ENCODE measurements around the gene ERICH6.

GRCh38 chr3:150723946-150724345 lies 20.2 kb upstream of the ERICH6 start:
- TF ChIP-seq, protein P1, sequence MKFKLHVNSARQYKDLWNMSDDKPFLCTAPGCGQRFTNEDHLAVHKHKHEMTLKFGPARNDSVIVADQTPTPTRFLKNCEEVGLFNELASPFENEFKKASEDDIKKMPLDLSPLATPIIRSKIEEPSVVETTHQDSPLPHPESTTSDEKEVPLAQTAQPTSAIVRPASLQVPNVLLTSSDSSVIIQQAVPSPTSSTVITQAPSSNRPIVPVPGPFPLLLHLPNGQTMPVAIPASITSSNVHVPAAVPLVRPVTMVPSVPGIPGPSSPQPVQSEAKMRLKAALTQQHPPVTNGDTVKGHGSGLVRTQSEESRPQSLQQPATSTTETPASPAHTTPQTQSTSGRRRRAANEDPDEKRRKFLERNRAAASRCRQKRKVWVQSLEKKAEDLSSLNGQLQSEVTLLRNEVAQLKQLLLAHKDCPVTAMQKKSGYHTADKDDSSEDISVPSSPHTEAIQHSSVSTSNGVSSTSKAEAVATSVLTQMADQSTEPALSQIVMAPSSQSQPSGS (IDR thresholded peaks at IDR 0.05; ENCODE audit: low read length) = no peak
- TF ChIP-seq, protein P2, sequence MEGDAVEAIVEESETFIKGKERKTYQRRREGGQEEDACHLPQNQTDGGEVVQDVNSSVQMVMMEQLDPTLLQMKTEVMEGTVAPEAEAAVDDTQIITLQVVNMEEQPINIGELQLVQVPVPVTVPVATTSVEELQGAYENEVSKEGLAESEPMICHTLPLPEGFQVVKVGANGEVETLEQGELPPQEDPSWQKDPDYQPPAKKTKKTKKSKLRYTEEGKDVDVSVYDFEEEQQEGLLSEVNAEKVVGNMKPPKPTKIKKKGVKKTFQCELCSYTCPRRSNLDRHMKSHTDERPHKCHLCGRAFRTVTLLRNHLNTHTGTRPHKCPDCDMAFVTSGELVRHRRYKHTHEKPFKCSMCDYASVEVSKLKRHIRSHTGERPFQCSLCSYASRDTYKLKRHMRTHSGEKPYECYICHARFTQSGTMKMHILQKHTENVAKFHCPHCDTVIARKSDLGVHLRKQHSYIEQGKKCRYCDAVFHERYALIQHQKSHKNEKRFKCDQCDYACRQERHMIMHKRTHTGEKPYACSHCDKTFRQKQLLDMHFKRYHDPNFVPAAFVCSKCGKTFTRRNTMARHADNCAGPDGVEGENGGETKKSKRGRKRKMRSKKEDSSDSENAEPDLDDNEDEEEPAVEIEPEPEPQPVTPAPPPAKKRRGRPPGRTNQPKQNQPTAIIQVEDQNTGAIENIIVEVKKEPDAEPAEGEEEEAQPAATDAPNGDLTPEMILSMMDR (IDR thresholded peaks at IDR 0.05 in 2 of 3, conservative IDR thresholded peaks at IDR 0.05 in 1 of 3; ENCODE audit: control insufficient read depth in 2 of 3, extremely low read depth in 1 of 3, insufficient read depth in 1 of 3, low read depth in 3 of 3, low read length in 3 of 3) = no peak
- TF ChIP-seq CBFB (IDR thresholded peaks at IDR 0.05; ENCODE audit: low read depth) (no peak), CREB1 (IDR thresholded peaks at IDR 0.05; ENCODE audit: low read depth) (no peak), ZSCAN29 (IDR thresholded peaks at IDR 0.05) (no peak), CHD2 (IDR thresholded peaks at IDR 0.05; ENCODE audit: borderline replicate concordance, low read depth, low read length) (no peak), TAF1 (IDR thresholded peaks at IDR 0.05; ENCODE audit: borderline replicate concordance, low read depth, low read length) (no peak), EZH2 (IDR thresholded peaks at IDR 0.05; ENCODE audit: borderline replicate concordance, control insufficient read depth, low read depth, low read length) (no peak), DPF2 (IDR thresholded peaks at IDR 0.05) (no peak)
- TF ChIP-seq, protein P3, sequence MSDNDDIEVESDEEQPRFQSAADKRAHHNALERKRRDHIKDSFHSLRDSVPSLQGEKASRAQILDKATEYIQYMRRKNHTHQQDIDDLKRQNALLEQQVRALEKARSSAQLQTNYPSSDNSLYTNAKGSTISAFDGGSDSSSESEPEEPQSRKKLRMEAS (IDR thresholded peaks at IDR 0.05; ENCODE audit: low read depth, low read length) = no peak
- TF ChIP-seq, protein P4, sequence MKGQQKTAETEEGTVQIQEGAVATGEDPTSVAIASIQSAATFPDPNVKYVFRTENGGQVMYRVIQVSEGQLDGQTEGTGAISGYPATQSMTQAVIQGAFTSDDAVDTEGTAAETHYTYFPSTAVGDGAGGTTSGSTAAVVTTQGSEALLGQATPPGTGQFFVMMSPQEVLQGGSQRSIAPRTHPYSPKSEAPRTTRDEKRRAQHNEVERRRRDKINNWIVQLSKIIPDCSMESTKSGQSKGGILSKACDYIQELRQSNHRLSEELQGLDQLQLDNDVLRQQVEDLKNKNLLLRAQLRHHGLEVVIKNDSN (IDR thresholded peaks at IDR 0.05; ENCODE audit: borderline replicate concordance, extremely low read length, insufficient read depth, low read depth, low read length) = no peak
- TF ChIP-seq, protein P5, sequence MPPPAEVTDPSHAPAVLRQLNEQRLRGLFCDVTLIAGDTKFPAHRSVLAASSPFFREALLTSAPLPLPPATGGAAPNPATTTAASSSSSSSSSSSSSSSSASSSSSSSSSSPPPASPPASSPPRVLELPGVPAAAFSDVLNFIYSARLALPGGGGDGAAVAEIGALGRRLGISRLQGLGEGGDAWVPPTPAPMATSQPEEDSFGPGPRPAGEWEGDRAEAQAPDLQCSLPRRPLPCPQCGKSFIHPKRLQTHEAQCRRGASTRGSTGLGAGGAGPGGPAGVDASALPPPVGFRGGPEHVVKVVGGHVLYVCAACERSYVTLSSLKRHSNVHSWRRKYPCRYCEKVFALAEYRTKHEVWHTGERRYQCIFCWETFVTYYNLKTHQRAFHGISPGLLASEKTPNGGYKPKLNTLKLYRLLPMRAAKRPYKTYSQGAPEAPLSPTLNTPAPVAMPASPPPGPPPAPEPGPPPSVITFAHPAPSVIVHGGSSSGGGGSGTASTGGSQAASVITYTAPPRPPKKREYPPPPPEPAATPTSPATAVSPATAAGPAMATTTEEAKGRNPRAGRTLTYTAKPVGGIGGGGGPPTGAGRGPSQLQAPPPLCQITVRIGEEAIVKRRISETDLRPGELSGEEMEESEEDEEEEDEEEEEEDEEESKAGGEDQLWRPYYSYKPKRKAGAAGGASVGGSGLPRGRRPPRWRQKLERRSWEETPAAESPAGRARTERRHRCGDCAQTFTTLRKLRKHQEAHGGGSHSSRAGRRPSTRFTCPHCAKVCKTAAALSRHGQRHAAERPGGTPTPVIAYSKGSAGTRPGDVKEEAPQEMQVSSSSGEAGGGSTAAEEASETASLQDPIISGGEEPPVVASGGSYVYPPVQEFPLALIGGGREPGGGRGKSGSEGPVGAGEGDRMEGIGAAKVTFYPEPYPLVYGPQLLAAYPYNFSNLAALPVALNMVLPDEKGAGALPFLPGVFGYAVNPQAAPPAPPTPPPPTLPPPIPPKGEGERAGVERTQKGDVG (CRISPR knock-in tag; IDR thresholded peaks at IDR 0.05) = no peak
